Endodermal cell (in vitro differentiated cells): Measurements from ENCODE around the gene LHFPL3. TPM values are rescaled to one million over a fixed set of nuclear protein-coding genes. Genes with fewer than 3 reads are reported as not detected.

Source experiments
- DNase-seq: peaks from one replicate; pipeline ENCODE4 v3.0.0-alpha.2; 2017
- H3K27ac ChIP-seq: 2 replicates; pipeline ENCODE4 v1.5.1; 2013; ENCODE audit warnings: mild to moderate bottlenecking, low read depth, low read length, moderate library complexity
- H3K27me3 ChIP-seq: 2 replicates; pipeline ENCODE4 v1.6.1; 2013; ENCODE audit warnings: mild to moderate bottlenecking, low read length, moderate library complexity; ENCODE audit not compliant: insufficient read depth, control insufficient read depth, poor library complexity, severe bottlenecking
- H3K36me3 ChIP-seq: 2 replicates; pipeline ENCODE4 v1.7.0; 2013; ENCODE audit warnings: mild to moderate bottlenecking, low read length, moderate library complexity; ENCODE audit not compliant: control insufficient read depth, insufficient read depth
- H3K4me1 ChIP-seq: one replicate; pipeline ENCODE4 v1.7.0; 2013; ENCODE audit warnings: low read length; ENCODE audit not compliant: control insufficient read depth, insufficient read depth
- H3K4me3 ChIP-seq: 2 replicates; pipeline ENCODE4 v1.5.1; 2013; ENCODE audit warnings: mild to moderate bottlenecking, low read length, moderate library complexity
- H3K9ac ChIP-seq: 2 replicates; pipeline ENCODE4 v1.6.1; 2013; ENCODE audit warnings: mild to moderate bottlenecking, low read length, moderate library complexity; ENCODE audit not compliant: poor library complexity, severe bottlenecking; ENCODE audit errors: extremely low read depth
- H3K9me3 ChIP-seq: 2 replicates; pipeline ENCODE4 v1.6.1; 2013; ENCODE audit warnings: mild to moderate bottlenecking, low read length, moderate library complexity; ENCODE audit not compliant: control insufficient read depth
- H3K27ac Mint-ChIP-seq: 2 replicates; pipeline ENCODE4 v1.8.0; 2020; ENCODE audit warnings: mixed read lengths
- H3K27me3 Mint-ChIP-seq: 2 replicates; pipeline ENCODE4 v1.8.0; 2021; ENCODE audit warnings: mild to moderate bottlenecking, mixed read lengths; ENCODE audit not compliant: insufficient read depth
- H3K36me3 Mint-ChIP-seq: 2 replicates; pipeline ENCODE4 v1.8.0; 2020; ENCODE audit warnings: low read depth, mixed read lengths
- H3K4me1 Mint-ChIP-seq: 2 replicates; pipeline ENCODE4 v1.8.0; 2020; ENCODE audit warnings: mixed read lengths
- H3K4me3 Mint-ChIP-seq: 2 replicates; pipeline ENCODE4 v1.8.0; 2020; ENCODE audit warnings: mild to moderate bottlenecking, moderate library complexity, mixed read lengths
- H3K9me3 Mint-ChIP-seq: 2 replicates; pipeline ENCODE4 v1.8.0; 2020; ENCODE audit warnings: mild to moderate bottlenecking, mixed read lengths
- WGBS, 2 experiments: methylation state at CpG; one replicate each; pipeline versions ENCODE4 v1.1.5 to v1.1.7; 2013; ENCODE audit warnings: missing lambda C conversion rate in 2 of 2, mixed read lengths in 1 of 2; ENCODE audit not compliant: insufficient coverage in 1 of 2, insufficient read length in 1 of 2; 5-methylcytosine and 5-hydroxymethylcytosine counted together
- total RNA-seq, 2 donors: library from RNA; stranded (reverse); fragmentation: NEBNext Ultra II Directional in 1 of 2; extraction: Animal tissue kit (Norgen Biotek cat#: 25700) in 1 of 2; gene quantifications; 2 replicates in 1 of 2; 3 replicates in 1 of 2; pipeline ENCODE4 v1.2.1, GENCODE V29; 2021
- TF ChIP-seq, protein P1 (sequence below): fragments of 200-600 bp; sonication (generic); conservative IDR thresholded peaks from 2 replicates; pipeline ENCODE4 v1.5.0; 2021; ENCODE audit warnings: antibody characterized with exemption, mild to moderate bottlenecking

The LHFPL3 gene
- total RNA-seq, 2 donors from 2014 or later: not detected

DNA sequence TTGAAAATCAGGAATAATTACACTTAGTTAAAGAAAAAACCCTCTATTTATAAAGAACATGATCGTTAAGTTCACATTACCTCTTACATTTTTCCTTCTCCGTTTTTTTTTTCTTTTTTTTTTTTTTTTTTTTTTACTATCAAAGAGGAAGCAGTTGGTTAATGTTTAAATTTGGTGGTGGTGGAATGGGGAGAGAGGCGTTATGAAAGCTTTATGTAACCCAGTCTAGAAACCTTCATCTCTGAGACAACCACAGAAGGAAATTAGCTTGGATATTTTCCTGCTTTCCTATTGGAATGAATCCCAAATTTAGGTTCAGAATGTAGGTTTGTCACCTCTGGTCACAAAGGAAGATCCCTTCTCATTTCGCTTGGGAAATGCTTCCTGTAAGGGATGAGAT, 31.5 kb upstream of the LHFPL3 start:
- no peak for DNase-seq
- Histone ChIP-seq H3K36me3 (no peaks in the 10 kb centered on the region), H3K9ac (no peak overlapping the region), H3K27me3 (no peaks in the 10 kb centered on the region), H3K9me3 (no peaks in the 10 kb centered on the region), H3K4me1 (no peaks in the 10 kb centered on the region), H3K4me3 (no peak overlapping the region), H3K27ac (no peak overlapping the region)
- H3K4me3 Mint-ChIP-seq: no peak overlapping the region
- WGBS, 2 experiments: 88% methylated on average over 3 of the region's 4 CpGs; no CpG with 5 or more reads in 1 of the 2 experiments
- H3K27ac Mint-ChIP-seq: no peak overlapping the region
- TF ChIP-seq, protein P1, sequence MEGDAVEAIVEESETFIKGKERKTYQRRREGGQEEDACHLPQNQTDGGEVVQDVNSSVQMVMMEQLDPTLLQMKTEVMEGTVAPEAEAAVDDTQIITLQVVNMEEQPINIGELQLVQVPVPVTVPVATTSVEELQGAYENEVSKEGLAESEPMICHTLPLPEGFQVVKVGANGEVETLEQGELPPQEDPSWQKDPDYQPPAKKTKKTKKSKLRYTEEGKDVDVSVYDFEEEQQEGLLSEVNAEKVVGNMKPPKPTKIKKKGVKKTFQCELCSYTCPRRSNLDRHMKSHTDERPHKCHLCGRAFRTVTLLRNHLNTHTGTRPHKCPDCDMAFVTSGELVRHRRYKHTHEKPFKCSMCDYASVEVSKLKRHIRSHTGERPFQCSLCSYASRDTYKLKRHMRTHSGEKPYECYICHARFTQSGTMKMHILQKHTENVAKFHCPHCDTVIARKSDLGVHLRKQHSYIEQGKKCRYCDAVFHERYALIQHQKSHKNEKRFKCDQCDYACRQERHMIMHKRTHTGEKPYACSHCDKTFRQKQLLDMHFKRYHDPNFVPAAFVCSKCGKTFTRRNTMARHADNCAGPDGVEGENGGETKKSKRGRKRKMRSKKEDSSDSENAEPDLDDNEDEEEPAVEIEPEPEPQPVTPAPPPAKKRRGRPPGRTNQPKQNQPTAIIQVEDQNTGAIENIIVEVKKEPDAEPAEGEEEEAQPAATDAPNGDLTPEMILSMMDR: no peak
- H3K27me3 Mint-ChIP-seq: peaks cover 17% of the 10 kb centered on the region
- H3K36me3 Mint-ChIP-seq: no peaks in the 10 kb centered on the region
- H3K9me3 Mint-ChIP-seq: peaks cover 4% of the 10 kb centered on the region
- peaks cover 11% of the 10 kb centered on the region for H3K4me1 Mint-ChIP-seq

- no peak overlapping the region for H3K4me3 ChIP-seq
- H3K4me1 Mint-ChIP-seq: peaks cover 11% of the 10 kb centered on the region
- H3K4me1 ChIP-seq: no peaks in the 10 kb centered on the region
- H3K27me3 Mint-ChIP-seq: peaks cover 3% of the 10 kb centered on the region
- 42 to 46% methylated on average over 2 to 3 of the region's 3 CpGs for WGBS, 2 experiments
- H3K27ac ChIP-seq: no peak overlapping the region
- no peaks in the 10 kb centered on the region for H3K27me3 ChIP-seq
- TF ChIP-seq, protein P1: peak; percentile 20
- no peaks in the 10 kb centered on the region for H3K36me3 ChIP-seq
- DNase-seq: peak; percentile 54
- peaks cover 7% of the 10 kb centered on the region for H3K9me3 Mint-ChIP-seq
- no peaks in the 10 kb centered on the region for H3K36me3 Mint-ChIP-seq
- no peak overlapping the region for H3K9ac ChIP-seq
- no peak overlapping the region for H3K27ac Mint-ChIP-seq
- H3K9me3 ChIP-seq: no peaks in the 10 kb centered on the region
- no peak overlapping the region for H3K4me3 Mint-ChIP-seq
Measured at GRCh38 chr7:104299323-104299722, 29.1 kb upstream of the LHFPL3 start.

DNA sequence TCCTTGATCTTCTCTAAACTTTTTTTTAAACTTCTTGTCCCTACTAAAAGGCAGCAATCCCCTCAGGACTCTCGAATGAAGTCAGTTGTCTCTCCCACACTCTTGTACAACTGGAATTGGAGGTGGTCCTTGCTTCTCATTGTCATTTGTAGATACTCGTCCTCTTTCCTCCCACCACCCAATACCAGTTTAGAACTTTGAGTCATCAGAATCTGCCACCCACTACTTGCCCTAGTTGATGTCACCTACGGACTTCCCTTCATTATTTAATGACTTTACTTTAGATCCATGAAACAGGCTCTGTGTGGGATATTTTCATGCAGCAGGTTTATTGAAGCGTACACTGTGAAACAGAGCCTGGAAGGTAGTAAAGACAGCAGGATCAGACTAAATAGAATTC, 28.6 kb upstream of the LHFPL3 start:
- Histone ChIP-seq H3K4me3 (no peak overlapping the region), H3K36me3 (no peaks in the 10 kb centered on the region), H3K4me1 (no peaks in the 10 kb centered on the region), H3K9me3 (no peaks in the 10 kb centered on the region), H3K27ac (no peak overlapping the region), H3K9ac (no peak overlapping the region), H3K27me3 (no peaks in the 10 kb centered on the region)
- no peak for DNase-seq
- Mint-ChIP-seq H3K9me3 (peaks cover 7% of the 10 kb centered on the region), H3K27me3 (peaks cover 4% of the 10 kb centered on the region), H3K4me3 (no peak overlapping the region), H3K36me3 (no peaks in the 10 kb centered on the region), H3K4me1 (peaks cover 11% of the 10 kb centered on the region), H3K27ac (no peak overlapping the region)
- 0 to 58% methylated on average over 1 to 4 of the region's 4 CpGs for WGBS, 2 experiments
- TF ChIP-seq, protein P1: no peak
